K562 (cell line): ENCODE data around the gene TCFL5. TPM values are rescaled to one million over a fixed set of nuclear protein-coding genes. Genes with fewer than 3 reads are reported as not detected.

Experiments used
- CHD7 ChIP-seq: fragments of 200-600 bp; sonication (generic); IDR thresholded peaks from one replicate; pipeline ENCODE4 v1.6.1; 2012; ENCODE audit warnings: mild to moderate bottlenecking, low read depth, low read length, inconsistent platforms
- EGR1 ChIP-seq: fragments of 450-650 bp; conservative IDR thresholded peaks from 2 replicates; pipeline ENCODE4 v1.6.1; 2017; ENCODE audit warnings: mild to moderate bottlenecking
- IRF1 ChIP-seq: sonication (generic); formaldehyde crosslinking; IDR thresholded peaks from 2 replicates; pipeline ENCODE4 v1.8.0; 2022; ENCODE audit warnings: missing genetic modification reagents, mild to moderate bottlenecking, borderline replicate concordance
- MAZ ChIP-seq, 2 experiments: fragments of 450-650 bp in 1 of 2; sonication (generic) in 1 of 2; formaldehyde crosslinking; IDR thresholded peaks in 1 of 2; conservative IDR thresholded peaks in 1 of 2; 2 replicates each; pipeline versions ENCODE4 v1.4.0 to v1.5.0; 2020; ENCODE audit warnings: mild to moderate bottlenecking in 1 of 2, missing genetic modification reagents in 1 of 2
- TFE3 ChIP-seq: fragments of 450-650 bp; formaldehyde crosslinking; IDR thresholded peaks from 2 replicates; pipeline ENCODE4 v1.4.0; 2020; ENCODE audit warnings: mild to moderate bottlenecking, mixed read lengths
- UBTF ChIP-seq, 2 experiments: IDR thresholded peaks; 2 replicates each; pipeline ENCODE4 v1.6.1; 2012; ENCODE audit warnings: improper control_type of control experiment in 2 of 2, low read depth in 2 of 2, low read length in 2 of 2, borderline replicate concordance in 1 of 2
- ZNF740 ChIP-seq, 3 experiments: fragments of 200-800 bp in 1 of 3; sonication (Bioruptor generic) in 1 of 3; sonication (generic) in 1 of 3; formaldehyde crosslinking in 1 of 3; IDR thresholded peaks; 2 replicates each; pipeline versions ENCODE4 v1.6.1 to v1.8.0; 2016 to 2022; ENCODE audit warnings: mild to moderate bottlenecking in 2 of 3, missing compliant biosample characterization in 2 of 3, missing genetic modification characterization in 2 of 3, missing genetic modification reagents in 1 of 3
- polyA plus RNA-seq, 8 experiments: library from polyadenylated mRNA; depleted of rRNA in 4 of 8; stranded (reverse) in 5 of 8; unstranded in 3 of 8; fragments of >200 nt; fragmentation: Nextera tagmentation in 2 of 8; fragmentation: Illumina TruSeq in 1 of 8; extraction: Ambion mirVana in 2 of 8; extraction: Trizol in 1 of 8; gene quantifications; 2 replicates each; pipeline versions ENCODE4 v1.2.1 to v1.2.3, GENCODE V29; 2011 to 2014; ENCODE audit warnings: inconsistent platforms in 1 of 8, missing spikeins in 1 of 8
- total RNA-seq, 7 experiments: library from RNA; depleted of rRNA in 6 of 7; stranded (reverse); fragments of >200 nt in 6 of 7; fragmentation: Illumina TruSeq in 2 of 7; extraction: Trizol in 2 of 7; gene quantifications; 2 replicates each; pipeline versions ENCODE4 v1.2.1 to v1.2.3, GENCODE V29; 2011 to 2021; ENCODE audit warnings: low replicate concordance in 1 of 7

TCFL5 gene
- total and polyA plus RNA-seq, 9 of the 15 experiments (the other 6 are each of a cell fraction or from before 2014, with no cell fraction given), result 1.00 to 12.6 (median 9.1) TPM

GRCh38 chr20:62805155-62805710 is 56.4 kb downstream of the TCFL5 start (continued):
- TF ChIP-seq CHD7 (no peak), MAZ (CRISPR knock-in tag; conservative IDR thresholded peaks at IDR 0.05 in 1 of 2, IDR thresholded peaks at IDR 0.05 in 1 of 2) (peak in 1 of 2 experiments; percentile 36; a peak in 2 of 4 replicates), IRF1 (CRISPR knock-in tag) (no peak), EGR1 (0 out of 2 replicates have a peak, but pooled peaks have one; percentile 11), UBTF (IDR thresholded peaks at IDR 0.05; ENCODE audit: borderline replicate concordance in 1 of 2, low read depth in 2 of 2, low read length in 2 of 2) (0 out of 4 replicates have a peak, but pooled peaks of 1 of the 2 experiments have one; percentile 38), TFE3 (CRISPR knock-in tag) (no peak), ZNF740 (CRISPR knock-in tag; IDR thresholded peaks at IDR 0.05) (0 out of 2 replicates have a peak, but pooled peaks have one; percentile 57), ZNF740 (tag; IDR thresholded peaks at IDR 0.05) (no peak)
